Measurements from ENCODE around the gene FKBP2. TPM values are rescaled to one million over a fixed set of nuclear protein-coding genes. Genes with fewer than 3 reads are reported as not detected.

Gene FKBP2
- total and polyA plus RNA-seq, 2 of the 13 experiments (the other 11 are each of a cell fraction or from before 2014, with no cell fraction given) = 30.1 to 53.3 TPM

GRCh38 chr11:64284048-64284961, 43.4 kb downstream of the FKBP2 start, which contains the start of gene BAD (continued):
- peak; percentile 41; the same call in 1 of the 2 replicates for TF ChIP-seq DRAP1 (CRISPR knock-in tag; IDR thresholded peaks at IDR 0.05)
- no peak for TF ChIP-seq ZNF597 (CRISPR knock-in tag; IDR thresholded peaks at IDR 0.05)
- no peak for TF ChIP-seq ZNF878 (CRISPR knock-in tag; IDR thresholded peaks at IDR 0.05)
- no peak for TF ChIP-seq HNRNPL (IDR thresholded peaks at IDR 0.05; ENCODE audit: low read depth, low read length)
- peak; percentile 72 for TF ChIP-seq RBM39 (IDR thresholded peaks at IDR 0.05; ENCODE audit: low read depth, low read length, poor library complexity, severe bottlenecking)
- TF ChIP-seq DR1 (CRISPR knock-in tag; IDR thresholded peaks at IDR 0.05) = 0 out of 2 replicates have a peak, but pooled peaks have one; percentile 25
- TF ChIP-seq GABPB1 (CRISPR knock-in tag; IDR thresholded peaks at IDR 0.05) = peak; percentile 77; the same call in 1 of the 2 replicates
- TF ChIP-seq ZFX (CRISPR knock-in tag; IDR thresholded peaks at IDR 0.05; ENCODE audit: low read depth) = peak; percentile 87
- TF ChIP-seq ETV6 (CRISPR knock-in tag; conservative IDR thresholded peaks at IDR 0.05) = no peak
- TF ChIP-seq PPARG (CRISPR knock-in tag; conservative IDR thresholded peaks at IDR 0.05) = no peak
- 0 out of 2 replicates have a peak, but pooled peaks have one; percentile 52 for TF ChIP-seq MAZ (IDR thresholded peaks at IDR 0.05; ENCODE audit: borderline replicate concordance, low read depth, low read length)
- TF ChIP-seq MAZ (CRISPR knock-in tag; IDR thresholded peaks at IDR 0.05; ENCODE audit: low read depth) = no peak
- TF ChIP-seq KDM4B (CRISPR knock-in tag; IDR thresholded peaks at IDR 0.05) = 0 out of 2 replicates have a peak, but pooled peaks have one; percentile 32
- no peak for TF ChIP-seq KLF12 (CRISPR knock-in tag; IDR thresholded peaks at IDR 0.05; ENCODE audit: borderline replicate concordance)
- no peak for TF ChIP-seq POGK (CRISPR knock-in tag; conservative IDR thresholded peaks at IDR 0.05)
- TF ChIP-seq IKZF4 (CRISPR knock-in tag; IDR thresholded peaks at IDR 0.05; ENCODE audit: borderline replicate concordance, low read depth, not compliant biosample characterization) = no peak
- TF ChIP-seq SATB2 (CRISPR knock-in tag; IDR thresholded peaks at IDR 0.05) = 0 out of 2 replicates have a peak, but pooled peaks have one; percentile 28
- no peak for TF ChIP-seq CEBPZ (IDR thresholded peaks at IDR 0.05; ENCODE audit: low read length)
- TF ChIP-seq E2F5 (CRISPR knock-in tag; conservative IDR thresholded peaks at IDR 0.05) = no peak
- no peak for TF ChIP-seq CC2D1A (CRISPR knock-in tag; IDR thresholded peaks at IDR 0.05)
- TF ChIP-seq HNRNPUL1 (IDR thresholded peaks at IDR 0.05; ENCODE audit: low read depth, low read length) = no peak

All from HepG2 (cell line).